Astrocyte (in vitro differentiated cells and primary cell): ENCODE measurements around the gene YJEFN3. TPM values are rescaled to one million over a fixed set of nuclear protein-coding genes. Genes with fewer than 3 reads are reported as not detected.

Experiments used
- DNase-seq: peaks from one replicate; pipeline ENCODE4 v3.0.0-alpha.2; 2010; ENCODE audit warnings: low read depth
- FAIRE-seq: peaks from 2 replicates; lab custom pipeline; 2011; peaks lifted over from hg19 to GRCh38; lab: Jason Lieb, UNC
- H2AFZ ChIP-seq: 2 replicates; pipeline ENCODE4 v1.6.0; 2012; ENCODE audit warnings: low read depth, low read length, inconsistent platforms
- H3K27ac ChIP-seq: 2 replicates; pipeline ENCODE4 v1.5.1; 2011; ENCODE audit warnings: low read depth, low read length, inconsistent platforms
- H3K27me3 ChIP-seq: 2 replicates; pipeline ENCODE4 v1.6.0; 2011; ENCODE audit warnings: low read length, inconsistent platforms; ENCODE audit not compliant: insufficient read depth
- H3K36me3 ChIP-seq: 2 replicates; pipeline ENCODE4 v1.5.1; 2011; ENCODE audit warnings: low read length, inconsistent platforms; ENCODE audit not compliant: insufficient read depth
- H3K4me1 ChIP-seq: 2 replicates; pipeline ENCODE4 v1.5.1; 2011; ENCODE audit warnings: low read length, inconsistent platforms; ENCODE audit not compliant: insufficient read depth
- H3K4me2 ChIP-seq: 2 replicates; pipeline ENCODE4 v1.6.0; 2012; ENCODE audit warnings: low read length, inconsistent platforms
- H3K4me3 ChIP-seq: 2 replicates; pipeline ENCODE4 v1.5.1; 2011; ENCODE audit warnings: low read depth, mild to moderate bottlenecking, low read length, inconsistent platforms; ENCODE audit not compliant: insufficient read depth
- H3K79me2 ChIP-seq: 2 replicates; pipeline ENCODE4 v1.6.0; 2012; ENCODE audit warnings: mild to moderate bottlenecking, low read length, inconsistent platforms; ENCODE audit not compliant: insufficient read depth
- H3K9ac ChIP-seq: 2 replicates; pipeline ENCODE4 v1.6.0; 2012; ENCODE audit warnings: mild to moderate bottlenecking, low read length, inconsistent platforms
- H3K9me3 ChIP-seq: 2 replicates; pipeline ENCODE4 v1.5.1; 2012; ENCODE audit warnings: low read depth, mild to moderate bottlenecking, low read length, inconsistent platforms; ENCODE audit not compliant: insufficient read depth
- H4K20me1 ChIP-seq: 2 replicates; pipeline ENCODE4 v1.6.0; 2012; ENCODE audit warnings: low read length, inconsistent platforms; ENCODE audit not compliant: insufficient read depth
- H3K27ac Mint-ChIP-seq: one replicate; pipeline ENCODE4 v1.8.0; 2021; ENCODE audit warnings: mild to moderate bottlenecking, mixed read lengths; ENCODE audit not compliant: unreplicated experiment
- H3K27me3 Mint-ChIP-seq: one replicate; pipeline ENCODE4 v1.8.0; 2021; ENCODE audit warnings: low read depth, mixed read lengths; ENCODE audit not compliant: unreplicated experiment
- H3K36me3 Mint-ChIP-seq: one replicate; pipeline ENCODE4 v1.8.0; 2021; ENCODE audit warnings: low read depth, mixed read lengths; ENCODE audit not compliant: unreplicated experiment
- H3K4me1 Mint-ChIP-seq: one replicate; pipeline ENCODE4 v1.8.0; 2021; ENCODE audit warnings: low read depth, mixed read lengths; ENCODE audit not compliant: unreplicated experiment
- H3K4me3 Mint-ChIP-seq: one replicate; pipeline ENCODE4 v1.8.0; 2021; ENCODE audit warnings: mild to moderate bottlenecking, moderate library complexity, mixed read lengths; ENCODE audit not compliant: unreplicated experiment
- H3K9me3 Mint-ChIP-seq: one replicate; pipeline ENCODE4 v1.8.0; 2021; ENCODE audit warnings: mild to moderate bottlenecking, mixed read lengths; ENCODE audit not compliant: unreplicated experiment
- EZH2 ChIP-seq: IDR thresholded peaks from 2 replicates; pipeline ENCODE4 v1.6.1; 2012; ENCODE audit warnings: mild to moderate bottlenecking, low read length, inconsistent platforms; ENCODE audit not compliant: insufficient read depth
- total RNA-seq: library from RNA; stranded (reverse); gene quantifications from 2 replicates; pipeline ENCODE4 v1.2.1, GENCODE V29; 2021
- TF ChIP-seq, protein P1 (sequence below): IDR thresholded peaks from 2 replicates; pipeline ENCODE4 v1.5.1; 2011; ENCODE audit warnings: low read depth, mild to moderate bottlenecking, inconsistent platforms, low read length, moderate library complexity; ENCODE audit not compliant: insufficient read depth

YJEFN3 gene
- total RNA-seq, 1 donor from 2014 or later: 9.8 TPM

DNA sequence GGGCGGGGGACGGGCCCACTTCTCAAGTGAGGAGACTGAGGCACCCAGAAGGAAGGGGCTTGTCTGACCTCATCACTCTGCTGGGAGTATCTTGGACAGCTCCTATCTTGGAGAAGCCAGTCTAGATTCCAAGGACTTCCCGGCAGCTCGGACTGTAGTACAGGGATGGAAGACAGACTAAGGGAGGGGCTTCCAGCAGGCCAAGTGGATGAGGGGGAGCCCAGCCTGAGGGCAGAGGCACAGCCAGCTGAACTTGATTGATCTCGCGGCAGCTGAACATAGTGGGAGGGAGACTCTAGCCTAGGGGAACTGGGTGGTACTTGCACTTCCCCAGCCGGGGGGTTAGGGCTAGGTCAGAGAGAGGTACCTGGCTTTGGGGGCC, 10.1 kb downstream of the YJEFN3 start:
- H3K4me2 ChIP-seq: peak overlapping the region; percentile 72
- no peak for FAIRE-seq

DNA sequence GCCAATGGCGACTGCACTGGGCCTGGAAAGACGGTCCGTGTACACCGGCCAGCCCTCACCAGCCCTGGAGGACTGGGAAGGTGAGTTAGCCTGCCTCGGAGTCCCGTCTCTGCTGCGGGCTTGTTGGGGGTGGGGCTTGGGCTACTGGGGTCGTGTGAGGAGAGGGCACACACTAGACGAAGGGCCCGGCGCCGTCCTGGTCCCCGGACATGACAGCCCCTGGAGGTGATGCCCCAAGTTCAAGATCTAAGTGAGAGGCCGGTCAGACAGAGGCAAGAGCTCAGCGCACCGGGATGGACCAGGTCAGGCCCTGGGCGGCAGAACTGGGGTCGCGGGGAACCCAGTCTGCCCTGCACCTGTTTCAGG, 11.0 kb downstream of the YJEFN3 start:
- H3K27me3 Mint-ChIP-seq: peaks cover 11% of the 10 kb centered on the region
- Histone ChIP-seq H3K9ac (no peak overlapping the region), H3K4me2 (no peak overlapping the region), H2AFZ (peak overlapping the region; percentile 56), H3K36me3 (no peaks in the 10 kb centered on the region), H3K4me1 (peaks cover 4% of the 10 kb centered on the region), H3K4me3 (no peak overlapping the region), H3K9me3 (no peaks in the 10 kb centered on the region), H4K20me1 (no peaks in the 10 kb centered on the region), H3K79me2 (no peaks in the 10 kb centered on the region), H3K27me3 (peaks cover 22% of the 10 kb centered on the region), H3K27ac (no peak overlapping the region)
- TF ChIP-seq, protein P1, sequence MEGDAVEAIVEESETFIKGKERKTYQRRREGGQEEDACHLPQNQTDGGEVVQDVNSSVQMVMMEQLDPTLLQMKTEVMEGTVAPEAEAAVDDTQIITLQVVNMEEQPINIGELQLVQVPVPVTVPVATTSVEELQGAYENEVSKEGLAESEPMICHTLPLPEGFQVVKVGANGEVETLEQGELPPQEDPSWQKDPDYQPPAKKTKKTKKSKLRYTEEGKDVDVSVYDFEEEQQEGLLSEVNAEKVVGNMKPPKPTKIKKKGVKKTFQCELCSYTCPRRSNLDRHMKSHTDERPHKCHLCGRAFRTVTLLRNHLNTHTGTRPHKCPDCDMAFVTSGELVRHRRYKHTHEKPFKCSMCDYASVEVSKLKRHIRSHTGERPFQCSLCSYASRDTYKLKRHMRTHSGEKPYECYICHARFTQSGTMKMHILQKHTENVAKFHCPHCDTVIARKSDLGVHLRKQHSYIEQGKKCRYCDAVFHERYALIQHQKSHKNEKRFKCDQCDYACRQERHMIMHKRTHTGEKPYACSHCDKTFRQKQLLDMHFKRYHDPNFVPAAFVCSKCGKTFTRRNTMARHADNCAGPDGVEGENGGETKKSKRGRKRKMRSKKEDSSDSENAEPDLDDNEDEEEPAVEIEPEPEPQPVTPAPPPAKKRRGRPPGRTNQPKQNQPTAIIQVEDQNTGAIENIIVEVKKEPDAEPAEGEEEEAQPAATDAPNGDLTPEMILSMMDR: no peak
- no peak for TF ChIP-seq EZH2
- peaks cover 7% of the 10 kb centered on the region for H3K4me1 Mint-ChIP-seq
- FAIRE-seq (no peak), DNase-seq (no peak)
- H3K4me3 Mint-ChIP-seq: no peak overlapping the region
- H3K27ac Mint-ChIP-seq: no peak overlapping the region
- peaks cover 2% of the 10 kb centered on the region for H3K9me3 Mint-ChIP-seq
- peaks cover 5% of the 10 kb centered on the region for H3K36me3 Mint-ChIP-seq

More for the DNA sequence above, 10.1 kb downstream of the YJEFN3 start:
- no peaks in the 10 kb centered on the region for H3K9me3 ChIP-seq
- Mint-ChIP-seq H3K27ac (peak overlapping the region; percentile 34), H3K27me3 (peaks cover 17% of the 10 kb centered on the region), H3K4me3 (peak overlapping the region; percentile 20), H3K4me1 (peaks cover 13% of the 10 kb centered on the region), H3K9me3 (peaks cover 2% of the 10 kb centered on the region), H3K36me3 (peaks cover 8% of the 10 kb centered on the region)
- H3K36me3 ChIP-seq: no peaks in the 10 kb centered on the region
- no peak overlapping the region for H3K27ac ChIP-seq
- no peaks in the 10 kb centered on the region for H3K79me2 ChIP-seq
- peaks cover 5% of the 10 kb centered on the region for H4K20me1 ChIP-seq
- TF ChIP-seq, protein P1: no peak
- TF ChIP-seq EZH2: no peak
- H3K4me1 ChIP-seq: peaks cover 4% of the 10 kb centered on the region
- H3K4me3 ChIP-seq: no peak overlapping the region
- H3K9ac ChIP-seq: no peak overlapping the region
- peaks cover 22% of the 10 kb centered on the region for H3K27me3 ChIP-seq
- DNase-seq: no peak
- H2AFZ ChIP-seq: no peak overlapping the region

DNA sequence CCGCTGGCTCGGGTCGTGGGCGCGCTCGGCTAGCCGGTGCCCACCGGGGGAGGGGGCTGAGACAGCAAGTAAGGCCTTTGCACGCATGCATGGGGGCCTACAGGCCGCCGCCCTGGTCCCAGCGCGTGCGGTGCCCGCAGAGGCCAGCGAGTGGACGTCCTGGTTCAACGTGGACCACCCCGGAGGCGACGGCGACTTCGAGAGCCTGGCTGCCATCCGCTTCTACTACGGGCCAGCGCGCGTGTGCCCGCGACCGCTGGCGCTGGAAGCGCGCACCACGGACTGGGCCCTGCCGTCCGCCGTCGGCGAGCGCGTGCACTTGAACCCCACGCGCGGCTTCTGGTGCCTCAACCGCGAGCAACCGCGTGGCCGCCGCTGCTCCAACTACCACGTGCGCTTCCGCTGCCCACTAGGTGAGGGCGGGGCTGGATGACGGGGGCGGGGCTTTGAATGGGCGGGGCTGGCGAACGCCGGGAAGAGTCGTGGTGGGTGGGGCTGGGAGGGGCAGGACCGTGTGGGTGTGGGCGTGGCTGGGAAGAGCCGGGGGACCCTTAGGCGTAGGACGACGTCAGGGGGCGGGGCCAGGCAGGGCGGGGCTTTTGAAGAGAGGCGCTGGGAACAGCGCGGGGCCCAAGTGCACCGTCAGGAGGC, 11.5 kb downstream of the YJEFN3 start:
- Histone ChIP-seq H3K4me1 (peaks cover 4% of the 10 kb centered on the region), H3K4me3 (no peak overlapping the region), H3K79me2 (no peaks in the 10 kb centered on the region), H3K4me2 (peak overlapping the region; percentile 62), H3K9me3 (no peaks in the 10 kb centered on the region), H3K27ac (no peak overlapping the region), H2AFZ (peak overlapping the region; percentile 56), H3K36me3 (no peaks in the 10 kb centered on the region), H3K27me3 (peaks cover 22% of the 10 kb centered on the region), H3K9ac (no peak overlapping the region), H4K20me1 (no peaks in the 10 kb centered on the region)
- Mint-ChIP-seq H3K27me3 (peaks cover 11% of the 10 kb centered on the region), H3K9me3 (peaks cover 2% of the 10 kb centered on the region), H3K4me1 (peaks cover 7% of the 10 kb centered on the region), H3K36me3 (peaks cover 5% of the 10 kb centered on the region), H3K27ac (no peak overlapping the region), H3K4me3 (no peak overlapping the region)
- FAIRE-seq (no peak), DNase-seq (peak; percentile 35)
- no peak for TF ChIP-seq EZH2
- TF ChIP-seq, protein P1: no peak
